Measurements from ENCODE around the gene DNAAF5. TPM values are rescaled to one million over a fixed set of nuclear protein-coding genes. Genes with fewer than 3 reads are reported as not detected.
A peak's percentile ranks its signal among the peaks of the same experiment; 100 is the strongest.

The DNAAF5 gene
- total and polyA plus RNA-seq, 8 donors: 6.7 to 210 (median 22.4) TPM

DNA sequence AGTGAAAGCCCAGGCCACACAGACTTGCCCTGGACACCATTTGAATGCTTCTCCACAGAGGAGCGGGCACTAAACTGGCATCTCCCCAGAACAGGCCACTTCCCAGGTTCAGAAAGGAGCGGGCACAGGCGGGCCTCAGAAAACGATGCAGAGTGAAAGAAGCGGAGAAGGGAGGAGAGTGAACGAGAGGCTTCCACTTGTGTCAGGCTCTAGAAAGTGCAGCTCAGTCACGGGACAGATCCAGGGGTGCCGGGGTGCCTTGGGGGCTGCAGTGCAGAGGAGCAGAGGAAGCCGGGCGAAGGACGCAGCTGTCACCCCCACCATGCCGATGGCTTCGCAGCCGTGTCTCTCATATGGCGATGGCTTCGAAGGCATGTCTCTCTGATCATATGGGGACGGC, 26.7 kb downstream of the DNAAF5 start:
- H3K27ac ChIP-seq: no peak overlapping the region
- H3K9me3 ChIP-seq: no peaks in the 10 kb centered on the region
- no peak for TF ChIP-seq EP300 (IDR thresholded peaks at IDR 0.05)
- TF ChIP-seq POLR2AphosphoS5 (IDR thresholded peaks at IDR 0.05): no peak
- TF ChIP-seq, protein P1, sequence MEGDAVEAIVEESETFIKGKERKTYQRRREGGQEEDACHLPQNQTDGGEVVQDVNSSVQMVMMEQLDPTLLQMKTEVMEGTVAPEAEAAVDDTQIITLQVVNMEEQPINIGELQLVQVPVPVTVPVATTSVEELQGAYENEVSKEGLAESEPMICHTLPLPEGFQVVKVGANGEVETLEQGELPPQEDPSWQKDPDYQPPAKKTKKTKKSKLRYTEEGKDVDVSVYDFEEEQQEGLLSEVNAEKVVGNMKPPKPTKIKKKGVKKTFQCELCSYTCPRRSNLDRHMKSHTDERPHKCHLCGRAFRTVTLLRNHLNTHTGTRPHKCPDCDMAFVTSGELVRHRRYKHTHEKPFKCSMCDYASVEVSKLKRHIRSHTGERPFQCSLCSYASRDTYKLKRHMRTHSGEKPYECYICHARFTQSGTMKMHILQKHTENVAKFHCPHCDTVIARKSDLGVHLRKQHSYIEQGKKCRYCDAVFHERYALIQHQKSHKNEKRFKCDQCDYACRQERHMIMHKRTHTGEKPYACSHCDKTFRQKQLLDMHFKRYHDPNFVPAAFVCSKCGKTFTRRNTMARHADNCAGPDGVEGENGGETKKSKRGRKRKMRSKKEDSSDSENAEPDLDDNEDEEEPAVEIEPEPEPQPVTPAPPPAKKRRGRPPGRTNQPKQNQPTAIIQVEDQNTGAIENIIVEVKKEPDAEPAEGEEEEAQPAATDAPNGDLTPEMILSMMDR (IDR thresholded peaks at IDR 0.05): no peak
- no peak for TF ChIP-seq POLR2A (IDR thresholded peaks at IDR 0.05)
- H3K36me3 ChIP-seq: peaks cover 33 to 90% (median 82%) of the 10 kb centered on the region in 4 donors
- intact Hi-C loops (cut with DNase I; ENCODE audit: low total_unique reads): no loop called here
- no peak for DNase-seq
- H3K4me1 ChIP-seq: peaks cover 0 to 30% (median 10%) of the 10 kb centered on the region in 4 donors
- H3K4me3 ChIP-seq: no peak overlapping the region
- WGBS, 5 donors: 92 to 97% (median 96%) methylated on average over 17 of the region's 17 CpGs
- H3K27me3 ChIP-seq: no peaks in the 10 kb centered on the region

DNA sequence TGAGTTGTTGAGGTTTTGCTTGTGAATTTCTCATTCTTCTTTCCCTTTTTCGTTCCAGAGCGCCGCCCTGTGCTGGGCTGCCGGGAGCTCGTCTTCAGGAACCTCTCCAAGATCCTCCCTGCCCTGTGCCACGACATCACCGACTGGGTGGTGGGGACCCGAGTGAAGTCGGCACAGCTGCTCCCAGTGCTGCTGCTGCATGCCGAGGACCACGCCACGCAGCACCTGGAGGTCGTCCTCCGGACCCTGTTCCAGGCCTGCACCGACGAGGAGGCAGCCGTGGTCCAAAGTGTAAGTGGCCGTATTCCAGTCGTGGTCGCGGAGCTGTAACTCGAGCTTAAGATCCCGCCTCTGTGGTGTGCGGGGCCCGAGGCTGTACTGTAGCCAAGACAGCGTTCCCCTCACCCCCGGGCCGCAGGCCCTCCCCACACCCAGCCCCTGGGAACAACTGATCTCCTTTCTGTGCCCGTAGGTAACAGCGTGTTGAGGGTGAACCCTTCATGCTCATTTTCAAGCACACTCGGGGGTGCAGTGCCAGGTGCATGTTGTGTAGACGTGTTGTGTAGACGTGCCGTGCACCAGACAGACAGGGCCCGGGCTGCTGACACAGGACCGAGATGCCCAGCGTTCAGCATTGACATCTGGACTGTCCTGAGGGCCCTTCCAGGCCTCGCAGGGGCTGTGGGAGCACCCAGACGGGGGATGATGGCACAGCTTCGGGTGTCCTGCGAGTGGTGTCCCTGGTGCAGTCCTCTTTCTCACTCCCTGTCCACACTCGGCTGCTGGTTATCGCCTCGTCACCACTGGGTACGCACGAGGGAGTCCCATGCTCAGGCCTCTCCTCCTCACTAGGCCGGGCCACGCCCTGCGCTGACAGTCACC, 28.3 kb downstream of the DNAAF5 start:
- WGBS, 5 donors: 92 to 97% (median 94%) methylated on average over 24 to 49 of the region's 49 CpGs
- no peak overlapping the region for H3K27ac ChIP-seq
- peaks cover 0 to 32% (median 3%) of the 10 kb centered on the region in 4 donors for H3K4me1 ChIP-seq
- TF ChIP-seq, protein P1 (IDR thresholded peaks at IDR 0.05): no peak
- no peak for TF ChIP-seq EP300 (IDR thresholded peaks at IDR 0.05)
- no peak for TF ChIP-seq POLR2A (IDR thresholded peaks at IDR 0.05)
- TF ChIP-seq POLR2AphosphoS5 (IDR thresholded peaks at IDR 0.05): no peak
- no peaks in the 10 kb centered on the region for H3K27me3 ChIP-seq
- intact Hi-C loops (cut with DNase I; ENCODE audit: low total_unique reads): no loop called here
- H3K4me3 ChIP-seq: no peak overlapping the region
- no peak for DNase-seq
- H3K9me3 ChIP-seq: no peaks in the 10 kb centered on the region
- H3K36me3 ChIP-seq: peaks cover 33 to 97% (median 95%) of the 10 kb centered on the region in 4 donors

DNA sequence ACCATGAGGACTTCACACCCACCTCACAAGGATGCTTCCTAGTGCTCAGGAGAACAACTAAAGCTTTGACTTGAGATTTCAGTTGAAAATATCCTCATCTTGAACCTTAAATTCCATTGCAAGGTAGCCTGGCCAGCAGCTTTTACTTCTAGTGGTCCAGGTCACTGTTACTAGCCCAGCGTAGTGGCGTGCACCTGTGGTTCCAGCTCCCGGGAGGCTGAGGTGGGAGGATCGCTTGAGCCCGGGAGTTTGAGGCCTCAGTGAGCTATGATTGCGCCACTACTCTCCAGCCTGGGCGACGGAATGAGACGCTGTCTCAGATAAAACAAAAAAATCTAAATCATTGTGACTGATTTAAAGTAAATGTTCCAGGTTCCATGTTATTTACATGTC, 28.9 kb downstream of the DNAAF5 start:
- WGBS, 5 donors: 86 to 97% (median 87%) methylated on average over 9 of the region's 9 CpGs

DNA sequence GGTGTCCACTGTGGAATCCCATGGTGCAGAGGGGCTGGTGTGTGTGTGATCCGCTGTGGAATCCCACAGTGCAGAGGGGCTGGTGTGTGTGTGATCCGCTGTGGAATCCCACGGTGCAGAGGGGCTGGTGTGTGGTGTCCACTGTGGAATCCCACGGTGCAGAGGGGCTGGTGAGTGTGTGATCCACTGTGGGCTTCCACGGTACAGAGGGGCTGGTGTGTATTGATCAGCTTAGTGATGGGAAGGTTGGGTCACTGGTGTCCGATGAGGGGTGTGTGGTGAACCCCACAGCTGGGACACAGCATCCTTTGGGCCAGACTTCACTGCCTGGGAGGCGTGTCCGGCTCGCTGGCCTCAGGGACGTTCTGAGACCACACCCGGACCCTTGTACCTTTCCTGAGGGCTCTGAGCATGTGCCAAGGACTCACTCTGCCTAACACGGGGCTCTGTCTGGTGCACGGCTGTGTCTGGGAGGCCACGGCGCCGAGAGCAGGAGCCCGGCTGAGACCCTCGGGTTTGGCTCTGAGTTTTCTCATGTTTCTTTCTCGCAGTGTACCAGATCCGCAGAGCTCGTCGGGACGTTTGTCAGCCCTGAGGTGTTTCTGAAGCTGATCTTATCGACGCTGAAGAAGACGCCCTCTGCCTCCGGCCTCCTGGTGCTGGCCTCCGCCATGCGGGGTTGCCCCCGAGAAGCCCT, 29.9 kb downstream of the DNAAF5 start:
- intact Hi-C loops (cut with DNase I; ENCODE audit: low total_unique reads): no loop called here
- no peaks in the 10 kb centered on the region for H3K9me3 ChIP-seq
- H3K4me1 ChIP-seq: peaks cover 0 to 39% (median 4%) of the 10 kb centered on the region in 4 donors
- DNase-seq: no peak
- no peaks in the 10 kb centered on the region for H3K27me3 ChIP-seq
- 91 to 96% (median 93%) methylated on average over 28 to 30 of the region's 30 CpGs for whole genome bisulfite sequencing, 5 donors
- no peak for TF ChIP-seq POLR2AphosphoS5 (IDR thresholded peaks at IDR 0.05)
- no peak for TF ChIP-seq POLR2A (IDR thresholded peaks at IDR 0.05)
- TF ChIP-seq, protein P1 (IDR thresholded peaks at IDR 0.05): no peak
- no peak for TF ChIP-seq EP300 (IDR thresholded peaks at IDR 0.05)
- no peak overlapping the region for H3K4me3 ChIP-seq
- H3K36me3 ChIP-seq: peaks cover 33 to 94% (median 93%) of the 10 kb centered on the region in 4 donors
- H3K27ac ChIP-seq: peak overlapping the region in 1 of 5 donors; percentile 80

More for the DNA sequence above, 28.9 kb downstream of the DNAAF5 start:
- Histone ChIP-seq H3K4me1 (peaks cover 0 to 32% (median 1%) of the 10 kb centered on the region in 4 donors), H3K36me3 (peaks cover 33 to 94% (median 93%) of the 10 kb centered on the region in 4 donors), H3K4me3 (no peak overlapping the region), H3K9me3 (no peaks in the 10 kb centered on the region), H3K27ac (no peak overlapping the region), H3K27me3 (no peaks in the 10 kb centered on the region)
- intact Hi-C loops (cut with DNase I; ENCODE audit: low total_unique reads): no loop called here
- no peak for DNase-seq
- TF ChIP-seq, protein P1 (IDR thresholded peaks at IDR 0.05): no peak
- no peak for TF ChIP-seq EP300 (IDR thresholded peaks at IDR 0.05)
- TF ChIP-seq POLR2AphosphoS5 (IDR thresholded peaks at IDR 0.05): no peak
- TF ChIP-seq POLR2A (IDR thresholded peaks at IDR 0.05): no peak
